IMR-90 (cell line): ENCODE measurements around the gene CCNE1. TPM values are rescaled to one million over a fixed set of nuclear protein-coding genes. Genes with fewer than 3 reads are reported as not detected.

Experiments used
- ATAC-seq: fragments of 200-7000 bp; cut with Tn5 transposase; 2 replicates; pipeline ENCODE4 v1.9.1; 2020; ENCODE audit warnings: low read depth, mild to moderate bottlenecking, moderate library complexity
- BruUV-seq: library from RNA; stranded (reverse); fragments of 400-500 nt; replicated peaks from 2 replicates; lab custom pipeline; 2021; lab: Mats Ljungman, UMichigan
- CTCF ChIA-PET: fragments of 300-600 bp; formaldehyde crosslinking; extraction: SDS; loops from one replicate; lab custom pipeline; 2021; ENCODE audit warnings: antibody characterized with exemption; lab: Yijun Ruan, JAX
- POLR2A ChIA-PET: fragments of 300-600 bp; sonication (Branson Sonifier 250); formaldehyde crosslinking; loops from one replicate; lab custom pipeline; 2022; ENCODE audit warnings: antibody characterized with exemption; ENCODE audit not compliant: unreplicated experiment; lab: Charles Lee
- DNase-seq: peaks from one replicate; pipeline ENCODE4 v3.0.0; 2013
- H2AFZ ChIP-seq: replicated peaks from 2 replicates; pipeline ENCODE3; 2013; ENCODE audit warnings: low read length, mild to moderate bottlenecking; ENCODE audit not compliant: poor library complexity
- H2AK5ac ChIP-seq: 2 replicates; pipeline ENCODE4 v1.6.1; 2013; ENCODE audit warnings: low read depth, low read length, inconsistent platforms
- H2AK9ac ChIP-seq: replicated peaks from 2 replicates; pipeline ENCODE3; 2013; ENCODE audit warnings: mild to moderate bottlenecking, low read depth, low read length, moderate library complexity; ENCODE audit not compliant: poor library complexity
- H2BK120ac ChIP-seq: 2 replicates; pipeline ENCODE4 v1.6.1; 2013; ENCODE audit warnings: low read depth, low read length, inconsistent platforms
- H2BK15ac ChIP-seq: 3 replicates; pipeline ENCODE4 v1.6.1; 2013; ENCODE audit warnings: low read depth, low read length, inconsistent platforms
- H2BK20ac ChIP-seq: 2 replicates; pipeline ENCODE4 v1.6.1; 2013; ENCODE audit warnings: low read depth, mild to moderate bottlenecking, inconsistent platforms, low read length, moderate library complexity
- H2BK5ac ChIP-seq: 2 replicates; pipeline ENCODE4 v1.6.1; 2013; ENCODE audit warnings: mild to moderate bottlenecking, low read depth, low read length, inconsistent platforms; ENCODE audit not compliant: poor library complexity, severe bottlenecking
- H3K14ac ChIP-seq: replicated peaks from 2 replicates; pipeline ENCODE4 v1.6.1; 2013; ENCODE audit warnings: low read depth, low read length, inconsistent platforms
- H3K18ac ChIP-seq: 2 replicates; pipeline ENCODE4 v1.6.1; 2013; ENCODE audit warnings: low read depth, low read length, control low read depth
- H3K23ac ChIP-seq: 2 replicates; pipeline ENCODE4 v1.6.1; 2013; ENCODE audit warnings: low read depth, low read length, inconsistent platforms
- H3K27ac ChIP-seq: 2 replicates; pipeline ENCODE4 v1.5.1; 2013; ENCODE audit warnings: mild to moderate bottlenecking, control low read depth, low read length; ENCODE audit not compliant: insufficient read depth
- H3K27me3 ChIP-seq: 2 replicates; pipeline ENCODE4 v1.6.1; 2013; ENCODE audit warnings: low read length; ENCODE audit not compliant: control insufficient read depth, insufficient read depth
- H3K36me3 ChIP-seq: 2 replicates; pipeline ENCODE4 v1.6.1; 2013; ENCODE audit warnings: low read length, mixed read lengths; ENCODE audit not compliant: control insufficient read depth, insufficient read depth
- H3K4ac ChIP-seq: 2 replicates; pipeline ENCODE4 v1.6.1; 2013; ENCODE audit warnings: low read depth, low read length, inconsistent platforms
- H3K4me1 ChIP-seq: 2 replicates; pipeline ENCODE4 v1.6.1; 2013; ENCODE audit warnings: low read length, mixed read lengths; ENCODE audit not compliant: control insufficient read depth, insufficient read depth
- H3K4me2 ChIP-seq: 2 replicates; pipeline ENCODE4 v1.6.1; 2013; ENCODE audit warnings: low read depth, mild to moderate bottlenecking, control low read depth, low read length, moderate library complexity
- H3K4me3 ChIP-seq: 2 replicates; pipeline ENCODE4 v1.5.1; 2013; ENCODE audit warnings: low read depth, mild to moderate bottlenecking, control low read depth, low read length, moderate library complexity; ENCODE audit not compliant: insufficient read depth
- H3K56ac ChIP-seq: 2 replicates; pipeline ENCODE4 v1.6.1; 2013; ENCODE audit warnings: low read length, inconsistent platforms; ENCODE audit not compliant: insufficient read depth; ENCODE audit errors: extremely low read depth
- H3K79me1 ChIP-seq, 2 experiments: 2 replicates each; pipeline ENCODE4 v1.6.1; 2013; ENCODE audit warnings: low read length in 2 of 2, inconsistent platforms in 1 of 2, low read depth in 1 of 2
- H3K9ac ChIP-seq: 2 replicates; pipeline ENCODE4 v1.6.1; 2013; ENCODE audit warnings: low read depth, low read length, control low read depth
- H3K9me1 ChIP-seq: 2 replicates; pipeline ENCODE4 v1.6.1; 2013; ENCODE audit warnings: low read length, inconsistent platforms; ENCODE audit not compliant: insufficient read depth
- H3K9me3 ChIP-seq: 2 replicates; pipeline ENCODE4 v1.6.1; 2013; ENCODE audit warnings: low read length; ENCODE audit not compliant: control insufficient read depth, insufficient read depth
- H4K20me1 ChIP-seq: 2 replicates; pipeline ENCODE4 v1.6.1; 2013; ENCODE audit warnings: low read length, inconsistent platforms; ENCODE audit not compliant: insufficient read depth
- H4K5ac ChIP-seq: 2 replicates; pipeline ENCODE4 v1.6.1; 2013; ENCODE audit warnings: mild to moderate bottlenecking, low read depth, low read length, control low read depth
- H4K8ac ChIP-seq, 2 experiments: 2 replicates each; pipeline ENCODE4 v1.6.1; 2013; ENCODE audit warnings: low read depth in 2 of 2, low read length in 2 of 2, control low read depth in 1 of 2, inconsistent platforms in 1 of 2
- H4K91ac ChIP-seq: 2 replicates; pipeline ENCODE4 v1.6.1; 2013; ENCODE audit warnings: low read depth, low read length, inconsistent platforms; ENCODE audit not compliant: insufficient read depth
- BHLHE40 ChIP-seq: fragments of 150-350 bp; IDR thresholded peaks from 2 replicates; pipeline ENCODE4 v1.6.1; 2016; ENCODE audit warnings: mild to moderate bottlenecking, low read depth, low read length
- FOS ChIP-seq: fragments of 150-350 bp; IDR thresholded peaks from 2 replicates; pipeline ENCODE4 v1.6.1; 2016; ENCODE audit warnings: low read depth, low read length
- MAZ ChIP-seq: IDR thresholded peaks from 2 replicates; pipeline ENCODE4 v1.6.1; 2012; ENCODE audit warnings: low read depth, mild to moderate bottlenecking, low read length, improper control_type of control experiment, moderate library complexity, borderline replicate concordance
- MXI1 ChIP-seq: IDR thresholded peaks from 2 replicates; pipeline ENCODE4 v1.6.1; 2012; ENCODE audit warnings: low read depth, mild to moderate bottlenecking, low read length, moderate library complexity, borderline replicate concordance
- NFE2L2 ChIP-seq: fragments of 150-350 bp; IDR thresholded peaks from 2 replicates; pipeline ENCODE4 v1.6.1; 2016; ENCODE audit warnings: low read depth, mild to moderate bottlenecking, low read length
- POLR2A ChIP-seq: IDR thresholded peaks from 2 replicates; pipeline ENCODE4 v1.6.1; 2012; ENCODE audit warnings: mild to moderate bottlenecking, low read depth, low read length
- WGBS, 2 experiments: methylation state at CpG; one replicate each; pipeline versions ENCODE4 v1.1.5 to v1.1.7; 2013; ENCODE audit warnings: missing lambda C conversion rate in 2 of 2; ENCODE audit not compliant: insufficient read length in 1 of 2; ENCODE audit errors: extremely low coverage in 2 of 2; 5-methylcytosine and 5-hydroxymethylcytosine counted together
- dilution Hi-C: fragments of 300-500 bp; cut with HindIII; formaldehyde crosslinking; loops from one replicate; pipeline ENCODE4 v1.14.3; 2018; ENCODE audit warnings: low sequenced_read_pairs; ENCODE audit not compliant: unreplicated experiment
- in situ Hi-C: fragments of 300-500 bp; cut with MboI; formaldehyde crosslinking; loops from 3 replicates; pipeline ENCODE4 v1.14.3; 2019; ENCODE audit warnings: low sequenced_read_pairs, inconsistent platforms, mixed read lengths
- intact Hi-C: fragments of 100-400 bp; cut with micrococcal nuclease; formaldehyde crosslinking; loops from 2 replicates; pipeline ENCODE4 v1.10.0; 2022
- polyA plus RNA-seq, 3 experiments: library from polyadenylated mRNA; depleted of rRNA; stranded (reverse); fragments of >200 nt; gene quantifications; 2 replicates each; pipeline ENCODE4 v1.2.3, GENCODE V29; 2012; ENCODE audit warnings: low replicate concordance in 1 of 3
- total RNA-seq: library from RNA; depleted of rRNA; stranded (reverse); fragments of >200 nt; gene quantifications from 2 replicates; pipeline ENCODE4 v1.2.3, GENCODE V29; 2012
- TF ChIP-seq, protein P1 (sequence below): fragments of 150-350 bp; IDR thresholded peaks from 2 replicates; pipeline ENCODE4 v1.6.1; 2017; ENCODE audit warnings: mild to moderate bottlenecking, antibody characterized with exemption, low read length, low read depth
- TF ChIP-seq, protein P2 (sequence below): conservative IDR thresholded peaks from 2 replicates; pipeline ENCODE4 v1.5.1; 2012; ENCODE audit warnings: mild to moderate bottlenecking, low read depth, low read length, improper control_type of control experiment
- TF ChIP-seq, protein P3 (sequence below): fragments of 150-350 bp; IDR thresholded peaks from 2 replicates; pipeline ENCODE4 v1.6.1; 2016; ENCODE audit warnings: low read depth, mild to moderate bottlenecking, low read length, moderate library complexity, borderline replicate concordance

Gene CCNE1
- total and polyA plus RNA-seq, 2 of the 4 experiments (the other 2 are of a cell fraction): 6.8 to 7.0 TPM

DNA sequence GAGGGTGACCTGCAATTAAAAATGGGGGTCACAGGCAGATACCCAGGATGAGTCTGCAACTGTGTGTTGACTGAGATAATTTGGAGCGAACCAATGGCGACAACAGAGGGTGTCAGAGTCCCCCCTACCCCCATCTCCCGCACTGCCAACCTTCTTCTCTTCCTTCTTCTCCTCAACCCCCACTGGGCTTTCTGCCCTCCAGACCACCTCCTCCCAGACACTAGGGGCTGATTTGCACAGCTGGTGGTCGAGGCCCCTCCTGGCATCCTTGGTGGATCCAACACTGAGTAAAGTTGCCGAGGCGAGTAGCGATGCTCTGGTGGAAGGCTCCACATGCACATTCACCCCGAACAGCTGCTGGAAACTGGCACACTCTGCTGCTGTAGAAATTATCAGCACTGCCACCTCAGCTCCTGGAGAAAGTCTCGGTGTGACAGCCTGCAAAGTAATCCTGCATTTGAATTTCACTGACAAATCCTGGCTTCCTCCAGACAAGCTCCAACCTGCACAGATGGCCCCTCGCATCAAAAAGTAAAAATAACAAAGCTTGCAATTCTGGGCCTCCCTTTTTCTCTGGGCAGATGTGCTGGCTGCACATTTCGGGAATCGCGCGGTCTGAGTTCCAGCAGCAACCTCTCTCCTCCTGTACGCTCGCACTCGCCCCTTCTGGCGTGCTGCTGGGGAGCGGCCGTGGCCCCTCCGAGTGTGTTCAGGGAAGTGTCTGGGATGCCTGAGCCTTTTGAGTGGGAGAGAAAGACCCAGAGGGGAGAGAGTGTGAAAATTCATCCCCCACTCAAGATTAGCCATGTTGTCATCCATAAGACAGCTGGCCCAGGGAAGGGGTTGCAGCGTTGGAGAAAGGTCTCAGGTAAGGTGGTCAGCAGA lies 28.5 kb downstream of the CCNE1 start:
- H2AK5ac ChIP-seq: no peak overlapping the region
- no peaks in the 10 kb centered on the region; the same call in 1 of the 2 replicates for H4K20me1 ChIP-seq
- H4K8ac ChIP-seq: no peak overlapping the region
- peaks cover 2% of the 10 kb centered on the region; the same call in 1 of the 2 replicates for H3K4me1 ChIP-seq
- H3K9me3 ChIP-seq: no peaks in the 10 kb centered on the region
- H3K36me3 ChIP-seq: no peaks in the 10 kb centered on the region
- no peak overlapping the region for H3K23ac ChIP-seq
- peaks cover 14% of the 10 kb centered on the region for H3K27me3 ChIP-seq
- dilution Hi-C loops (no loop called here), in situ Hi-C loops (no loop called here), intact Hi-C loops (no loop called here)
- no peak overlapping the region for H2BK5ac ChIP-seq
- 49% methylated on average over 9 of the region's 22 CpGs; no CpG with 5 or more reads in 1 of the 2 experiments for WGBS, 2 experiments
- no peaks in the 10 kb centered on the region for H3K79me1 ChIP-seq
- no peak overlapping the region for H2AK9ac ChIP-seq
- ATAC-seq (no peak), DNase-seq (no peak)
- H2BK15ac ChIP-seq: no peak overlapping the region
- H3K14ac ChIP-seq: no peak overlapping the region
- no peak overlapping the region for H3K9ac ChIP-seq
- no peak overlapping the region for H2BK20ac ChIP-seq
- H3K9me1 ChIP-seq: no peaks in the 10 kb centered on the region
- no peak overlapping the region for H4K91ac ChIP-seq
- BruUV-seq: no TSS peak
- no peak overlapping the region for H2BK120ac ChIP-seq
- no peak overlapping the region for H3K4me3 ChIP-seq
- ChIA-PET CTCF (no interaction called here), POLR2A (no interaction called here)
- no peak overlapping the region for H2AFZ ChIP-seq
- TF ChIP-seq, protein P1, sequence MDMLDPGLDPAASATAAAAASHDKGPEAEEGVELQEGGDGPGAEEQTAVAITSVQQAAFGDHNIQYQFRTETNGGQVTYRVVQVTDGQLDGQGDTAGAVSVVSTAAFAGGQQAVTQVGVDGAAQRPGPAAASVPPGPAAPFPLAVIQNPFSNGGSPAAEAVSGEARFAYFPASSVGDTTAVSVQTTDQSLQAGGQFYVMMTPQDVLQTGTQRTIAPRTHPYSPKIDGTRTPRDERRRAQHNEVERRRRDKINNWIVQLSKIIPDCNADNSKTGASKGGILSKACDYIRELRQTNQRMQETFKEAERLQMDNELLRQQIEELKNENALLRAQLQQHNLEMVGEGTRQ: no peak
- TF ChIP-seq, protein P2, sequence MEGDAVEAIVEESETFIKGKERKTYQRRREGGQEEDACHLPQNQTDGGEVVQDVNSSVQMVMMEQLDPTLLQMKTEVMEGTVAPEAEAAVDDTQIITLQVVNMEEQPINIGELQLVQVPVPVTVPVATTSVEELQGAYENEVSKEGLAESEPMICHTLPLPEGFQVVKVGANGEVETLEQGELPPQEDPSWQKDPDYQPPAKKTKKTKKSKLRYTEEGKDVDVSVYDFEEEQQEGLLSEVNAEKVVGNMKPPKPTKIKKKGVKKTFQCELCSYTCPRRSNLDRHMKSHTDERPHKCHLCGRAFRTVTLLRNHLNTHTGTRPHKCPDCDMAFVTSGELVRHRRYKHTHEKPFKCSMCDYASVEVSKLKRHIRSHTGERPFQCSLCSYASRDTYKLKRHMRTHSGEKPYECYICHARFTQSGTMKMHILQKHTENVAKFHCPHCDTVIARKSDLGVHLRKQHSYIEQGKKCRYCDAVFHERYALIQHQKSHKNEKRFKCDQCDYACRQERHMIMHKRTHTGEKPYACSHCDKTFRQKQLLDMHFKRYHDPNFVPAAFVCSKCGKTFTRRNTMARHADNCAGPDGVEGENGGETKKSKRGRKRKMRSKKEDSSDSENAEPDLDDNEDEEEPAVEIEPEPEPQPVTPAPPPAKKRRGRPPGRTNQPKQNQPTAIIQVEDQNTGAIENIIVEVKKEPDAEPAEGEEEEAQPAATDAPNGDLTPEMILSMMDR: no peak
- TF ChIP-seq NFE2L2 (no peak), BHLHE40 (no peak), FOS (no peak), MXI1 (no peak), POLR2A (no peak), MAZ (no peak)
- TF ChIP-seq, protein P3, sequence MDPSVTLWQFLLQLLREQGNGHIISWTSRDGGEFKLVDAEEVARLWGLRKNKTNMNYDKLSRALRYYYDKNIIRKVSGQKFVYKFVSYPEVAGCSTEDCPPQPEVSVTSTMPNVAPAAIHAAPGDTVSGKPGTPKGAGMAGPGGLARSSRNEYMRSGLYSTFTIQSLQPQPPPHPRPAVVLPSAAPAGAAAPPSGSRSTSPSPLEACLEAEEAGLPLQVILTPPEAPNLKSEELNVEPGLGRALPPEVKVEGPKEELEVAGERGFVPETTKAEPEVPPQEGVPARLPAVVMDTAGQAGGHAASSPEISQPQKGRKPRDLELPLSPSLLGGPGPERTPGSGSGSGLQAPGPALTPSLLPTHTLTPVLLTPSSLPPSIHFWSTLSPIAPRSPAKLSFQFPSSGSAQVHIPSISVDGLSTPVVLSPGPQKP: no peak
- no peak overlapping the region for H3K27ac ChIP-seq
- no peak overlapping the region for H3K18ac ChIP-seq
- H3K56ac ChIP-seq: no peak overlapping the region
- H3K4me2 ChIP-seq: no peak overlapping the region
- no peak overlapping the region for H3K4ac ChIP-seq
- no peak overlapping the region for H4K5ac ChIP-seq
